Colonic mucosa (tissue), 4 donors: ENCODE measurements around the gene IFNAR1. TPM values are rescaled to one million over a fixed set of nuclear protein-coding genes. Genes with fewer than 3 reads are reported as not detected.

Source experiments
- DNase-seq: peaks from one replicate; pipeline ENCODE4 v3.0.0-alpha.2; 2020
- H3K27ac ChIP-seq: fragments of 200-600 bp; one replicate; pipeline ENCODE4 v1.8.0; 2021
- H3K27me3 ChIP-seq: fragments of 200-600 bp; one replicate; pipeline ENCODE4 v1.8.0; 2021
- H3K36me3 ChIP-seq: fragments of 200-600 bp; one replicate; pipeline ENCODE4 v1.8.0; 2021
- H3K4me1 ChIP-seq: fragments of 200-600 bp; one replicate; pipeline ENCODE4 v1.8.0; 2021; ENCODE audit warnings: mild to moderate bottlenecking
- H3K4me3 ChIP-seq: fragments of 200-600 bp; one replicate; pipeline ENCODE4 v1.8.0; 2021
- H3K9ac ChIP-seq, 2 donors: one replicate each; pipeline ENCODE4 v1.7.0; 2013; ENCODE audit warnings: control low read depth in 2 of 2, low read depth in 2 of 2, low read length in 2 of 2
- H3K9me3 ChIP-seq: fragments of 200-600 bp; one replicate; pipeline ENCODE4 v1.8.0; 2021
- intact Hi-C: fragments of 100-400 bp; cut with DNase I; formaldehyde crosslinking; loops from one replicate; pipeline ENCODE4 v1.14.1; 2022
- total RNA-seq, 2 donors: library from RNA; stranded (reverse); fragmentation: NEBNext Ultra II Directional in 1 of 2; extraction: Animal tissue kit (Norgen Biotek cat#: 25700) in 1 of 2; gene quantifications; one replicate each; pipeline ENCODE4 v1.2.1, GENCODE V29; 2021
- TF ChIP-seq, protein P1 (sequence below): fragments of 200-600 bp; IDR thresholded peaks from one replicate; pipeline ENCODE4 v1.8.0; 2022; ENCODE audit warnings: antibody characterized with exemption, mild to moderate bottlenecking
- donor health status: healthy.
- donor health status: DM: no; HTN: no; CAD: no.
- donor health status: DM: no; HTN: no; CAD: no.

IFNAR1 gene
- total RNA-seq, 2 donors from 2014 or later: 32.3 to 62.2 TPM

DNA sequence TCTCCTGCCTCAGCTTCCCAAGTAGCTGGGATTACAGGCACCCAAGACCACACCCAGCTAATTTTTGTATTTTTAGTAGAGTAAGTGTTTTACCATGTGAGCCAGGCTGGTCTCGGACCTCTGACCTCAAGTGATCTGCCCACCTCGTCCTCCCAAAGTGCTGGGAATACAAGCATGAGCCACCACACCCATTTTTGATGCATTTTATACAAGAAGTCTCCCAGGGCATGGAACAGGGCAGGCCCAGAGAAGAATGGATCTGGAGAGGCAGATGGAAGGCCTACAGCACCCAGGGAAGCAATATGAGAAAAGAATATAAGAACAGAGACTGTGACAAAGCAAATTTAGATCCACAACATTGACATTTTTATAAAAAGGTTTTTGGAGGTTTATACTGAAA lies 18.8 kb upstream of the IFNAR1 start:
- H3K9ac ChIP-seq: no peak overlapping the region
- no peaks in the 10 kb centered on the region for H3K4me1 ChIP-seq
- no peak overlapping the region for H3K4me3 ChIP-seq
- TF ChIP-seq, protein P1, sequence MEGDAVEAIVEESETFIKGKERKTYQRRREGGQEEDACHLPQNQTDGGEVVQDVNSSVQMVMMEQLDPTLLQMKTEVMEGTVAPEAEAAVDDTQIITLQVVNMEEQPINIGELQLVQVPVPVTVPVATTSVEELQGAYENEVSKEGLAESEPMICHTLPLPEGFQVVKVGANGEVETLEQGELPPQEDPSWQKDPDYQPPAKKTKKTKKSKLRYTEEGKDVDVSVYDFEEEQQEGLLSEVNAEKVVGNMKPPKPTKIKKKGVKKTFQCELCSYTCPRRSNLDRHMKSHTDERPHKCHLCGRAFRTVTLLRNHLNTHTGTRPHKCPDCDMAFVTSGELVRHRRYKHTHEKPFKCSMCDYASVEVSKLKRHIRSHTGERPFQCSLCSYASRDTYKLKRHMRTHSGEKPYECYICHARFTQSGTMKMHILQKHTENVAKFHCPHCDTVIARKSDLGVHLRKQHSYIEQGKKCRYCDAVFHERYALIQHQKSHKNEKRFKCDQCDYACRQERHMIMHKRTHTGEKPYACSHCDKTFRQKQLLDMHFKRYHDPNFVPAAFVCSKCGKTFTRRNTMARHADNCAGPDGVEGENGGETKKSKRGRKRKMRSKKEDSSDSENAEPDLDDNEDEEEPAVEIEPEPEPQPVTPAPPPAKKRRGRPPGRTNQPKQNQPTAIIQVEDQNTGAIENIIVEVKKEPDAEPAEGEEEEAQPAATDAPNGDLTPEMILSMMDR: no peak
- H3K36me3 ChIP-seq: no peaks in the 10 kb centered on the region
- H3K9me3 ChIP-seq: no peaks in the 10 kb centered on the region
- DNase-seq: no peak
- intact Hi-C loops: no loop called here
- H3K27ac ChIP-seq: no peak overlapping the region
- no peaks in the 10 kb centered on the region for H3K27me3 ChIP-seq

GRCh38 chr21:33308586-33309490 lies 15.9 kb upstream of the IFNAR1 start:
- DNase-seq: no peak
- Histone ChIP-seq H3K27me3 (no peaks in the 10 kb centered on the region), H3K27ac (no peak overlapping the region), H3K4me1 (no peaks in the 10 kb centered on the region), H3K9me3 (no peaks in the 10 kb centered on the region), H3K9ac (no peak overlapping the region), H3K36me3 (no peaks in the 10 kb centered on the region), H3K4me3 (no peak overlapping the region)
- intact Hi-C loops: no loop called here
- TF ChIP-seq, protein P1: no peak

GRCh38 chr21:33309778-33310177 lies 15.0 kb upstream of the IFNAR1 start:
- H3K9ac ChIP-seq: no peak overlapping the region
- intact Hi-C loops: no loop called here
- no peaks in the 10 kb centered on the region for H3K27me3 ChIP-seq
- TF ChIP-seq, protein P1: no peak
- H3K27ac ChIP-seq: no peak overlapping the region
- H3K9me3 ChIP-seq: no peaks in the 10 kb centered on the region
- H3K36me3 ChIP-seq: no peaks in the 10 kb centered on the region
- no peak for DNase-seq
- H3K4me3 ChIP-seq: no peak overlapping the region
- H3K4me1 ChIP-seq: no peaks in the 10 kb centered on the region

GRCh38 chr21:33312121-33312520 lies 12.6 kb upstream of the IFNAR1 start:
- TF ChIP-seq, protein P1: no peak
- Histone ChIP-seq H3K27me3 (no peaks in the 10 kb centered on the region), H3K4me1 (no peaks in the 10 kb centered on the region), H3K27ac (no peak overlapping the region), H3K9me3 (no peaks in the 10 kb centered on the region), H3K4me3 (no peak overlapping the region), H3K36me3 (no peaks in the 10 kb centered on the region), H3K9ac (no peak overlapping the region)
- intact Hi-C loops: no loop called here
- DNase-seq: no peak

GRCh38 chr21:33313183-33313582 lies 11.6 kb upstream of the IFNAR1 start:
- TF ChIP-seq, protein P1: no peak
- Histone ChIP-seq H3K36me3 (no peaks in the 10 kb centered on the region), H3K27me3 (no peaks in the 10 kb centered on the region), H3K4me1 (no peaks in the 10 kb centered on the region), H3K9me3 (no peaks in the 10 kb centered on the region), H3K27ac (no peak overlapping the region), H3K4me3 (no peak overlapping the region), H3K9ac (no peak overlapping the region)
- intact Hi-C loops: no loop called here
- DNase-seq: no peak
